ENCODE measurements around the gene EFCAB14.

DNA sequence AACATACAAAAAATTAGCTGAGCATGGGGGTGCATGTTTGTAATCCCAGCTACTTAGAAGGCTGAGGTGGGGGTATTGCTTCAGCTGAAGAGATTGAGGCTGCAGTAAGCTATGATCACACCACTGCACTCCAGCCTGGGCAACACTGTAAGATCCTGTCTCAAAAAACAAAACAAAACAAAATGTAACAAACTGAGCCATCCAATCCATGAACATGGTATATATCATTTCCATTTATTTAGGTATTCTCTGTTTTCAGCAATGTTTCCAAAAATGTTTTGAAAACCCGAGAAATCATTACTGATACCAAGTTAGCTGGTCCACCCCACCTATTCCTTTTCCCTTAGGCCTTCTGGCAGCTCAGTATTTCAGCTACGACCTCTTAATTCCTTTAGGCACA, 69.2 kb downstream of the EFCAB14 start:
- no peak for TF ChIP-seq POLR2A (IDR thresholded peaks at IDR 0.05)
- TF ChIP-seq, protein P1, sequence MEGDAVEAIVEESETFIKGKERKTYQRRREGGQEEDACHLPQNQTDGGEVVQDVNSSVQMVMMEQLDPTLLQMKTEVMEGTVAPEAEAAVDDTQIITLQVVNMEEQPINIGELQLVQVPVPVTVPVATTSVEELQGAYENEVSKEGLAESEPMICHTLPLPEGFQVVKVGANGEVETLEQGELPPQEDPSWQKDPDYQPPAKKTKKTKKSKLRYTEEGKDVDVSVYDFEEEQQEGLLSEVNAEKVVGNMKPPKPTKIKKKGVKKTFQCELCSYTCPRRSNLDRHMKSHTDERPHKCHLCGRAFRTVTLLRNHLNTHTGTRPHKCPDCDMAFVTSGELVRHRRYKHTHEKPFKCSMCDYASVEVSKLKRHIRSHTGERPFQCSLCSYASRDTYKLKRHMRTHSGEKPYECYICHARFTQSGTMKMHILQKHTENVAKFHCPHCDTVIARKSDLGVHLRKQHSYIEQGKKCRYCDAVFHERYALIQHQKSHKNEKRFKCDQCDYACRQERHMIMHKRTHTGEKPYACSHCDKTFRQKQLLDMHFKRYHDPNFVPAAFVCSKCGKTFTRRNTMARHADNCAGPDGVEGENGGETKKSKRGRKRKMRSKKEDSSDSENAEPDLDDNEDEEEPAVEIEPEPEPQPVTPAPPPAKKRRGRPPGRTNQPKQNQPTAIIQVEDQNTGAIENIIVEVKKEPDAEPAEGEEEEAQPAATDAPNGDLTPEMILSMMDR (IDR thresholded peaks at IDR 0.05 in 4 of 5, conservative IDR thresholded peaks at IDR 0.05 in 1 of 5), result no peak

All from gastrocnemius medialis (tissue), 4 donors.